AG04450 (cell line): Measurements from ENCODE around the gene FAM47E. TPM values are rescaled to one million over a fixed set of nuclear protein-coding genes. Genes with fewer than 3 reads are reported as not detected.
"Not testable (repeated sequence)": the region's sequence is repeated elsewhere in the genome, so short reads cannot be mapped to it uniquely, and the experiment has no call there.

Experiments
- CTCF ChIA-PET: fragments of 300-600, 350-600 bp; formaldehyde crosslinking; extraction: SDS; loops from one replicate; lab custom pipeline; 2022; ENCODE audit warnings: antibody characterized with exemption, inconsistent platforms; lab: Charles Lee
- POLR2A ChIA-PET: fragments of 350-600 bp; formaldehyde crosslinking; extraction: SDS; loops from one replicate; lab custom pipeline; 2021; ENCODE audit warnings: antibody characterized with exemption, inconsistent platforms; lab: Yijun Ruan, JAX
- DNase-seq: peaks from one replicate; pipeline ENCODE4 v3.0.0-alpha.2; 2011; ENCODE audit warnings: low read depth, low spot score
- H3K27ac ChIP-seq: one replicate; pipeline ENCODE4 v1.5.1; 2012; ENCODE audit warnings: low read depth, low read length, control low read depth
- H3K27me3 ChIP-seq: one replicate; pipeline ENCODE4 v1.6.0; 2012; ENCODE audit warnings: low read length; ENCODE audit not compliant: control insufficient read depth, insufficient read depth
- H3K4me3 ChIP-seq: 2 replicates; pipeline ENCODE4 v1.5.1; 2011; ENCODE audit warnings: mild to moderate bottlenecking, low read depth, low read length, control low read depth
- H3K9me3 ChIP-seq: 2 replicates; pipeline ENCODE4 v1.5.1; 2012; ENCODE audit warnings: low read length; ENCODE audit not compliant: control insufficient read depth, insufficient read depth
- CTCF ChIP-seq: IDR thresholded peaks from 2 replicates; pipeline ENCODE4 v1.5.1; 2011; ENCODE audit warnings: low read depth, low read length, control low read depth, inconsistent platforms
- polyA plus RNA-seq: library from polyadenylated mRNA; depleted of rRNA; stranded (reverse); fragments of >200 nt; gene quantifications from 2 replicates; pipeline ENCODE4 v1.2.3, GENCODE V29; 2011

The FAM47E gene
- polyA plus RNA-seq, 1 experiment = 0.06 TPM

DNA sequence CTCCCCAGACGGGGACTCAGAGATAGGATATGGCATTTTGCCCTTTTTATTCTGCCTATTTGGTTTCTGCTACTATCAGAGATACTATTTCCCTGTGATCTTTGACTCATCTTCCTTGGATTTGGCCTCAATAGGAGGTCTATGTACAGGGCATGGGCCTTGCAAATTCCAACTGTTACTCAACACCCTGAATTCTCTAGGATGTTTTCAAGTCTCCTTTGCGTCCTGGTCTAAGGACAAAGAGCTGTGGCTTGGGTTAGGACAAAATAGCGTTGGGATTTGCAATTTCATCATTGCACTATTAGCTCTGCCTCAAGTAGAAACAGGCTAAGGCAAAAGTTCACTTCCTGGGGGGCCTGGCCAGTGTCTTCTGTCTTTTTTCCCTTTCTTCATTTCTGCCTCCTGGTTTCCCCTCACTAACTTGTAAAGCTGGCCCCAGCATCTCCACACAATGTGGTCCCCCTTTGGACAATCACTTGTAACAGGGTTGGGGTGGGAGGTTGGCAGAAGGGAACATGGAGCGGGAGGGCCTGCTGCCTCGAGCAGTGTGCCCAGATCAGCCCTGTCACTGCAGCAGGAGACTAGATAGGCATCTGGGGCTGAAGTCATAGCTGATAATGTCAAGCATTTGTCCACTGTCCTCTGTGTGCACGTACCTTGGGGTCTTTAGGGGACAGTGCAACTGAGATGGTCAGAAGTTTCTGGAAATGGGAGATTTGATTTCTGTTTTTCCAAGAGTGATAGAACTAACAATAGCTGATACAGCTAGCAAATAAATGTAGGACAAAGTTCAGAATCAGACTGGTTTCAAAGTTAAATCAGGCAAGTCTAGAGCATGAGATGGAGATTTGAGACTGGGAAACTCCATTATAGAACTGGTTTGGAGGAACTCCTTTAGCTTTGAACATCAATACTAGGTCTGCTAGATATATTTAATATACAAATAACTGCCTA, 29.2 kb downstream of the FAM47E start:
- TF ChIP-seq CTCF = no peak
- no peak overlapping the region for H3K27ac ChIP-seq
- peaks cover 6% of the 10 kb centered on the region for H3K27me3 ChIP-seq
- no peak overlapping the region for H3K4me3 ChIP-seq
- no peak for DNase-seq
- H3K9me3 ChIP-seq = no peaks in the 10 kb centered on the region
- ChIA-PET CTCF (interaction anchor here (1.0 to 1.2 kb wide), 2 partner anchors 97 to 101 kb away, joined by 3 to 4 read pairs; no protein-coding TSS in a partner anchor), POLR2A (no interaction called here)

DNA sequence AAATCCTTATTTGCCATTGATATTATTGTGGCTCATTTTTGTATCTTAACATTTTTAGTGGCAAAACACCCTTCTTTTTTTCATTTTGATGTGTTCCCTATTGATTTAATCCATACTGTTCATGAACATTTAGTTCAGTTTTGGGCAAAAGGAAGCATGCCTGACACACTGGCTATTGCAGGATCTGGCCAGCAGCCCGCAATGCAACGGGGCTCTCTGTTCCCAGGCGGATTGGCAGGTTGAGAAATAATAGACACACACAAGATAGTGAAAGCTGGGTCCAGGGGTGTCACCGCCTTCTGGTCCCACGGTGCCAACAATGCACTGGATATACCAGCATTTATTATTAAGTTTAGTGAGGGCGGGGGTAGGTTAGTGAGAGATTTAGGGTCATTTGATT, 30.1 kb downstream of the FAM47E start:
- CTCF ChIA-PET = interaction anchor here (1.0 to 1.2 kb wide), 2 partner anchors 96 to 102 kb away, joined by 3 to 4 read pairs; no protein-coding TSS in a partner anchor
- POLR2A ChIA-PET, H3K9me3 ChIP-seq, DNase-seq, H3K27ac ChIP-seq, H3K4me3 ChIP-seq, H3K27me3 ChIP-seq: not testable (repeated sequence)

- no peaks in the 10 kb centered on the region for H3K9me3 ChIP-seq
- TF ChIP-seq CTCF = no peak
- no peak for DNase-seq
- no peak overlapping the region for H3K4me3 ChIP-seq
- ChIA-PET CTCF (no interaction called here), POLR2A (no interaction called here)
- H3K27me3 ChIP-seq = peaks cover 3% of the 10 kb centered on the region
- no peak overlapping the region for H3K27ac ChIP-seq
Observed at GRCh38 chr4:76282941-76283689, 31.6 kb downstream of the FAM47E start.

DNA sequence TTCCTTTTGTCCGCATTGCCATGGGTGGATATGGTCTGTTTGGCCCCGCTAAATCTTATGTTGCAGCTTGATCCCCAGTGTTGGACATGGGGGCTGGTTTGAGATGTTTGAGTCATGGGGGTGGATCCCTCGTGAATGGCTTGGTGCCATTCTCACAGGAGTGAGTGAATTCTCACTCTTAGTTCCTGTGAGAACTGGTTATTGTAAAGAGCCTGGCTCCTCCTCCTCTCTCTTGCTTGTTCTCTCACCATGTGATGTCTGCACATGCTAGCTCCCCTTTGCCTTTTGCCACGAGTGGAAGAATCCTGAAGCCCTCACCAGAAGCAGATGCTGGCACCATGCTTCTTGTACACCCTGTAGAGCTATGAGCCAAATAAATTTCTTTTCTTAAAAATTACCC, 32.4 kb downstream of the FAM47E start:
- CTCF ChIA-PET = no interaction called here

DNA sequence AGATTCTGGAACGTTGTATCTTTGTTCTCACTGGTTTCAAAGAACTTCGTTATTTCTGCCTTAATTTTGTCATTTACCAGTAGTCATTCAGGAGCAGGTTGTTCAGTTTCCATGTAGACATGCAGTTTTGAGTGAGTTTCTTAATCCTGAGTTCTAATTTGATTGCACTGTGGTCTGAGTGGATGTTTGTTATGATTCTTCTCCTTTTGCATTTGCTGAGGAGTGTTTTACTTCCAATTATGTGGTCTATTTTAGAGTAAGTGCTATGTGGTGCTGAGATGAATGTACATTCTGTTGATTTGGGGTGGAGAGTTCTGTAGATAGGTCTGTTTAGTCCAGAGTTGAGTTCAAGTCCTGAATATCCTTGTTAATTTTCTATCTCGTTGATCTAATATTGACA, 36.3 kb downstream of the FAM47E start:
- H3K9me3 ChIP-seq, DNase-seq, H3K4me3 ChIP-seq, H3K27me3 ChIP-seq, H3K27ac ChIP-seq, CTCF ChIA-PET: not testable (repeated sequence)
- POLR2A ChIA-PET = interaction anchor here (0.7 kb wide), 1 partner anchor 25 kb away, joined by 9 read pairs; no protein-coding TSS in a partner anchor

More for the DNA sequence above, 32.4 kb downstream of the FAM47E start:
- peaks cover 3% of the 10 kb centered on the region for H3K27me3 ChIP-seq
- no peaks in the 10 kb centered on the region for H3K9me3 ChIP-seq
- no peak overlapping the region for H3K27ac ChIP-seq
- POLR2A ChIA-PET = no interaction called here
- TF ChIP-seq CTCF = no peak
- H3K4me3 ChIP-seq = no peak overlapping the region
- no peak for DNase-seq
